NCI-H128 (cell line): Measurements from ENCODE around the gene CRISPLD2.

Experiments
- DNase-seq: peaks from one replicate; lab custom pipeline; 2025; ENCODE audit not compliant: unreplicated experiment; lab: John Stamatoyannopoulos, UW

CRISPLD2 gene

GRCh38 chr16:84881702-84882521 is 62.1 kb downstream of the CRISPLD2 start:
- DNase-seq = no peak

GRCh38 chr16:84883301-84883700 is 63.5 kb downstream of the CRISPLD2 start:
- DNase-seq = no peak

- DNase-seq = no peak
These were observed 64.4 kb downstream of the CRISPLD2 start for GRCh38 chr16:84884246-84884595.

- no peak for DNase-seq
These were observed 65.0 kb downstream of the CRISPLD2 start for GRCh38 chr16:84884596-84885341.

- no peak for DNase-seq
These were observed 65.6 kb downstream of the CRISPLD2 start for GRCh38 chr16:84885342-84885910.

GRCh38 chr16:84886497-84887090 is 66.8 kb downstream of the CRISPLD2 start:
- no peak for DNase-seq

GRCh38 chr16:84887207-84887606 is 67.4 kb downstream of the CRISPLD2 start:
- DNase-seq = no peak

GRCh38 chr16:84888450-84888849 is 68.7 kb downstream of the CRISPLD2 start:
- no peak for DNase-seq

- DNase-seq = no peak
These were observed 69.3 kb downstream of the CRISPLD2 start for GRCh38 chr16:84889066-84889465.

GRCh38 chr16:84890427-84890826 is 70.6 kb downstream of the CRISPLD2 start:
- DNase-seq = no peak

- no peak for DNase-seq
These were observed 71.5 kb downstream of the CRISPLD2 start for GRCh38 chr16:84891149-84891795.

- no peak for DNase-seq
These were observed 72.3 kb downstream of the CRISPLD2 start for GRCh38 chr16:84892097-84892496.

GRCh38 chr16:84893467-84893848 is 73.7 kb downstream of the CRISPLD2 start:
- no peak for DNase-seq

- no peak for DNase-seq
These were observed 74.2 kb downstream of the CRISPLD2 start for GRCh38 chr16:84893849-84894599.

GRCh38 chr16:84895016-84895415 is 75.2 kb downstream of the CRISPLD2 start:
- no peak for DNase-seq

- DNase-seq = no peak
These were observed 77.1 kb downstream of the CRISPLD2 start for GRCh38 chr16:84896847-84897246.

GRCh38 chr16:84897911-84898377 is 78.2 kb downstream of the CRISPLD2 start:
- DNase-seq = no peak

- DNase-seq = no peak
These were observed 78.7 kb downstream of the CRISPLD2 start for GRCh38 chr16:84898447-84898846.

- no peak for DNase-seq
These were observed 79.6 kb downstream of the CRISPLD2 start for GRCh38 chr16:84899414-84899813.

GRCh38 chr16:84905965-84906460 is 86.2 kb downstream of the CRISPLD2 start:
- DNase-seq = no peak
